WTC11 (cell line): Measurements from ENCODE around the gene ADA.

Source experiments
- CTCF ChIP-seq: fragments of 200-600 bp; IDR thresholded peaks from 2 replicates; pipeline ENCODE4 v1.8.0; 2022; ENCODE audit warnings: antibody characterized with exemption
- E2F4 ChIP-seq: sonication (generic); formaldehyde crosslinking; IDR thresholded peaks from 2 replicates; pipeline ENCODE4 v1.8.1; 2022; ENCODE audit warnings: low read depth, mild to moderate bottlenecking, moderate library complexity, missing genetic modification reagents, borderline replicate concordance
- FOXP4 ChIP-seq: sonication (generic); formaldehyde crosslinking; IDR thresholded peaks from 2 replicates; pipeline ENCODE4 v1.8.0; 2022; ENCODE audit warnings: mild to moderate bottlenecking, missing genetic modification reagents
- MAX ChIP-seq: sonication (generic); formaldehyde crosslinking; IDR thresholded peaks from 2 replicates; pipeline ENCODE4 v1.8.0; 2022; ENCODE audit warnings: mild to moderate bottlenecking, missing genetic modification reagents
- PREB ChIP-seq: sonication (generic); formaldehyde crosslinking; IDR thresholded peaks from 2 replicates; pipeline ENCODE4 v1.8.1; 2022; ENCODE audit warnings: mild to moderate bottlenecking, missing genetic modification reagents, moderate library complexity, borderline replicate concordance
- SP1 ChIP-seq: sonication (generic); formaldehyde crosslinking; conservative IDR thresholded peaks from 2 replicates; pipeline ENCODE4 v1.8.1; 2022; ENCODE audit warnings: missing genetic modification reagents
- ZNF317 ChIP-seq: sonication (generic); formaldehyde crosslinking; IDR thresholded peaks from 2 replicates; pipeline ENCODE4 v1.8.1; 2023; ENCODE audit warnings: low read depth, mild to moderate bottlenecking, moderate library complexity, missing genetic modification reagents, borderline replicate concordance
- ZNF512 ChIP-seq: sonication (generic); formaldehyde crosslinking; IDR thresholded peaks from 2 replicates; pipeline ENCODE4 v1.8.1; 2022; ENCODE audit warnings: missing genetic modification reagents, borderline replicate concordance

- TF ChIP-seq CTCF (no peak), MAX (CRISPR knock-in tag) (no peak), PREB (no peak), ZNF317 (CRISPR knock-in tag) (no peak), ZNF512 (no peak), E2F4 (no peak), SP1 (CRISPR knock-in tag) (no peak), FOXP4 (CRISPR knock-in tag) (no peak)
Observed at GRCh38 chr20:44594730-44595129, 56.8 kb downstream of the ADA start.
